Panc1 (cell line): ENCODE measurements around the gene DPT. TPM values are rescaled to one million over a fixed set of nuclear protein-coding genes. Genes with fewer than 3 reads are reported as not detected.

ENCODE experiments used
- ATAC-seq: fragments of 200-7000 bp; cut with Tn5 transposase; 2 replicates; pipeline ENCODE4 v1.9.1; 2020; ENCODE audit warnings: mild to moderate bottlenecking, moderate library complexity
- BruUV-seq: library from RNA; stranded (reverse); fragments of 400-500 nt; replicated peaks from 2 replicates; lab custom pipeline; 2021; lab: Mats Ljungman, UMichigan
- CTCF ChIA-PET: fragments of 300-600 bp; sonication (Branson Sonifier 250); formaldehyde crosslinking; loops from one replicate; lab custom pipeline; 2022; ENCODE audit warnings: antibody characterized with exemption; lab: Charles Lee
- POLR2A ChIA-PET: fragments of 300-600 bp; sonication (Branson Sonifier 250); formaldehyde crosslinking; loops from one replicate; lab custom pipeline; 2022; ENCODE audit warnings: antibody characterized with exemption; lab: Charles Lee
- DNase-seq: peaks from one replicate; pipeline ENCODE4 v3.0.0-alpha.2; 2010; ENCODE audit warnings: low read depth, low spot score
- H3K27ac ChIP-seq: 2 replicates; pipeline ENCODE4 v1.5.1; 2011; ENCODE audit warnings: mild to moderate bottlenecking, low read length, inconsistent platforms
- H3K27me3 ChIP-seq: fragments of 200-500 bp; sonication (Bioruptor generic); 2 replicates; pipeline ENCODE4 v1.6.0; 2014; ENCODE audit warnings: low read length, inconsistent platforms; ENCODE audit not compliant: control insufficient read depth, insufficient read depth
- H3K36me3 ChIP-seq: fragments of 200-500 bp; sonication (Bioruptor generic); 2 replicates; pipeline ENCODE4 v1.5.1; 2014; ENCODE audit warnings: inconsistent platforms, mild to moderate bottlenecking, low read length, moderate library complexity; ENCODE audit not compliant: control insufficient read depth, insufficient read depth
- H3K4me1 ChIP-seq: 2 replicates; pipeline ENCODE4 v1.5.1; 2011; ENCODE audit warnings: inconsistent platforms, mild to moderate bottlenecking, low read length, moderate library complexity; ENCODE audit not compliant: control insufficient read depth, insufficient read depth
- H3K4me3 ChIP-seq, 2 experiments: 2 replicates each; pipeline ENCODE4 v1.5.1; 2011 to 2012; ENCODE audit warnings: low read depth in 2 of 2, low read length in 2 of 2, mild to moderate bottlenecking in 2 of 2, inconsistent platforms in 1 of 2, moderate library complexity in 1 of 2
- H3K9me3 ChIP-seq: fragments of 200-500 bp; sonication (Bioruptor generic); 2 replicates; pipeline ENCODE4 v1.5.1; 2014; ENCODE audit warnings: low read depth, mild to moderate bottlenecking, inconsistent platforms, low read length, moderate library complexity; ENCODE audit not compliant: control insufficient read depth, insufficient read depth
- CTCF ChIP-seq: fragments of 450-650 bp; IDR thresholded peaks from 2 replicates; pipeline ENCODE4 v1.5.1; 2017; ENCODE audit warnings: mild to moderate bottlenecking
- POLR2AphosphoS5 ChIP-seq: IDR thresholded peaks from 2 replicates; pipeline ENCODE4 v1.6.1; 2012; ENCODE audit warnings: mild to moderate bottlenecking, low read depth, low read length, moderate library complexity
- SIN3A ChIP-seq: IDR thresholded peaks from 2 replicates; pipeline ENCODE4 v1.6.1; 2012; ENCODE audit warnings: low read depth, mild to moderate bottlenecking, low read length, moderate library complexity, borderline replicate concordance; ENCODE audit not compliant: insufficient read depth
- TCF7L2 ChIP-seq: IDR thresholded peaks from 2 replicates; pipeline ENCODE4 v1.6.1; 2011; ENCODE audit warnings: mild to moderate bottlenecking, low read depth, low read length, inconsistent platforms
- in situ Hi-C: cut with HindIII; loops from 2 replicates; pipeline ENCODE4 v1.10.0; 2016; ENCODE audit warnings: low sequenced_read_pairs, low pct_unique_long_range_greater_than_20kb
- intact Hi-C: fragments of 100-400 bp; cut with micrococcal nuclease; formaldehyde crosslinking; loops from one replicate; pipeline ENCODE4 v1.10.0; 2022; ENCODE audit not compliant: unreplicated experiment
- total RNA-seq: library from RNA; stranded (reverse); gene quantifications from one replicate; pipeline ENCODE4 v1.2.1, GENCODE V29; 2021; ENCODE audit not compliant: unreplicated experiment
- TF ChIP-seq, protein P1 (sequence below), 2 experiments: IDR thresholded peaks; 2 replicates each; pipeline ENCODE4 v1.6.1; 2011 to 2012; ENCODE audit warnings: low read depth in 2 of 2, control low read depth in 1 of 2, low read length in 1 of 2, mild to moderate bottlenecking in 1 of 2, moderate library complexity in 1 of 2; ENCODE audit not compliant: insufficient read depth in 1 of 2

DPT gene
- total RNA-seq, 1 experiment from 2014 or later = not detected

DNA sequence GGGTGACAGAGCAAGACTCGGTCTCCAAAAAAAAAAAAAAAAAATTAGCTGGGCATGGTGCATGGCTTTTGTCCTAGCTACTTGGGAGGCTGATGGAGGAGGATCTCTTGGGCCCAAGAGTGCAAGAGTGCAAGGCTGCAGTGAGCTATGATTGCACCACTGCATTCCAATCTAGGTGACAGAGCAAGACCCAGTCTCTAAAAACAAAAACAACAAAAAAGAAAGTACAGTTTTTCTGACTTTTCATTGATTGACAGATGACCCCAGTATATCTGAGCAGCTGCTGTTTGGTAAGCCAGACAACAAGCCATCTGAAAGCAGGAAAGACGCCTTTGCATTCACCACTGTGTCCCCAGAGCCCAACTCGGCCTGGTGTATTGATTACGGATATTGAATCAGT is 10.9 kb upstream of the DPT start:
- CTCF ChIA-PET = interaction anchor here (0.7 kb wide), 1 partner anchor 137 kb away, joined by 7 read pairs; no protein-coding TSS in a partner anchor
- ATAC-seq (no peak), DNase-seq (no peak)
- BruUV-seq = no TSS peak
- POLR2A ChIA-PET = no interaction called here
- Histone ChIP-seq H3K27me3 (no peaks in the 10 kb centered on the region), H3K9me3 (no peaks in the 10 kb centered on the region), H3K36me3 (no peaks in the 10 kb centered on the region), H3K4me1 (0 out of 2 replicates have a peak, but pooled peaks cover 4% of the 10 kb centered on the region), H3K4me3 (no peak overlapping the region), H3K27ac (no peak overlapping the region)
- intact Hi-C loops = no loop called here
- TF ChIP-seq SIN3A (no peak), TCF7L2 (no peak), POLR2AphosphoS5 (no peak), CTCF (no peak)
- TF ChIP-seq, protein P1, sequence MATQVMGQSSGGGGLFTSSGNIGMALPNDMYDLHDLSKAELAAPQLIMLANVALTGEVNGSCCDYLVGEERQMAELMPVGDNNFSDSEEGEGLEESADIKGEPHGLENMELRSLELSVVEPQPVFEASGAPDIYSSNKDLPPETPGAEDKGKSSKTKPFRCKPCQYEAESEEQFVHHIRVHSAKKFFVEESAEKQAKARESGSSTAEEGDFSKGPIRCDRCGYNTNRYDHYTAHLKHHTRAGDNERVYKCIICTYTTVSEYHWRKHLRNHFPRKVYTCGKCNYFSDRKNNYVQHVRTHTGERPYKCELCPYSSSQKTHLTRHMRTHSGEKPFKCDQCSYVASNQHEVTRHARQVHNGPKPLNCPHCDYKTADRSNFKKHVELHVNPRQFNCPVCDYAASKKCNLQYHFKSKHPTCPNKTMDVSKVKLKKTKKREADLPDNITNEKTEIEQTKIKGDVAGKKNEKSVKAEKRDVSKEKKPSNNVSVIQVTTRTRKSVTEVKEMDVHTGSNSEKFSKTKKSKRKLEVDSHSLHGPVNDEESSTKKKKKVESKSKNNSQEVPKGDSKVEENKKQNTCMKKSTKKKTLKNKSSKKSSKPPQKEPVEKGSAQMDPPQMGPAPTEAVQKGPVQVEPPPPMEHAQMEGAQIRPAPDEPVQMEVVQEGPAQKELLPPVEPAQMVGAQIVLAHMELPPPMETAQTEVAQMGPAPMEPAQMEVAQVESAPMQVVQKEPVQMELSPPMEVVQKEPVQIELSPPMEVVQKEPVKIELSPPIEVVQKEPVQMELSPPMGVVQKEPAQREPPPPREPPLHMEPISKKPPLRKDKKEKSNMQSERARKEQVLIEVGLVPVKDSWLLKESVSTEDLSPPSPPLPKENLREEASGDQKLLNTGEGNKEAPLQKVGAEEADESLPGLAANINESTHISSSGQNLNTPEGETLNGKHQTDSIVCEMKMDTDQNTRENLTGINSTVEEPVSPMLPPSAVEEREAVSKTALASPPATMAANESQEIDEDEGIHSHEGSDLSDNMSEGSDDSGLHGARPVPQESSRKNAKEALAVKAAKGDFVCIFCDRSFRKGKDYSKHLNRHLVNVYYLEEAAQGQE (IDR thresholded peaks at IDR 0.05; ENCODE audit: insufficient read depth in 1 of 2, low read depth in 2 of 2, low read length in 1 of 2) = no peak
- in situ Hi-C loops = no loop called here

- intact Hi-C loops (no loop called here), in situ Hi-C loops (no loop called here)
- H3K27me3 ChIP-seq = no peaks in the 10 kb centered on the region; the same call in 1 of the 2 replicates
- TF ChIP-seq POLR2AphosphoS5 = no peak
- no peak for TF ChIP-seq SIN3A
- TF ChIP-seq, protein P1 (IDR thresholded peaks at IDR 0.05; ENCODE audit: insufficient read depth in 1 of 2, low read depth in 2 of 2, low read length in 1 of 2) = no peak
- TF ChIP-seq TCF7L2 = no peak
- TF ChIP-seq CTCF = no peak
- BruUV-seq = no TSS peak
- ChIA-PET CTCF (no interaction called here), POLR2A (no interaction called here)
- no peaks in the 10 kb centered on the region for H3K36me3 ChIP-seq
- no peak for ATAC-seq
- H3K4me3 ChIP-seq = no peak overlapping the region
- no peaks in the 10 kb centered on the region for H3K9me3 ChIP-seq
- 0 out of 2 replicates have a peak, but pooled peaks cover 4% of the 10 kb centered on the region for H3K4me1 ChIP-seq
- no peak for DNase-seq
- no peak overlapping the region for H3K27ac ChIP-seq
Observed at GRCh38 chr1:168736520-168736919, 7.5 kb upstream of the DPT start.
